ENCODE measurements around the gene C19orf53.

GRCh38 chr19:13794757-13795589 is 20.7 kb downstream of the C19orf53 start, which contains the start of gene ZSWIM4:
- TF ChIP-seq CTCF (IDR thresholded peaks at IDR 0.05) = peak in 2 of 4 experiments; percentile 8 to 33
- TF ChIP-seq POLR2AphosphoS5 (IDR thresholded peaks at IDR 0.05) = peak; percentile 96
